ENCODE results near the gene CDYL.
A peak's percentile ranks its signal among the peaks of the same experiment; 100 is the strongest.

Gene CDYL

DNA sequence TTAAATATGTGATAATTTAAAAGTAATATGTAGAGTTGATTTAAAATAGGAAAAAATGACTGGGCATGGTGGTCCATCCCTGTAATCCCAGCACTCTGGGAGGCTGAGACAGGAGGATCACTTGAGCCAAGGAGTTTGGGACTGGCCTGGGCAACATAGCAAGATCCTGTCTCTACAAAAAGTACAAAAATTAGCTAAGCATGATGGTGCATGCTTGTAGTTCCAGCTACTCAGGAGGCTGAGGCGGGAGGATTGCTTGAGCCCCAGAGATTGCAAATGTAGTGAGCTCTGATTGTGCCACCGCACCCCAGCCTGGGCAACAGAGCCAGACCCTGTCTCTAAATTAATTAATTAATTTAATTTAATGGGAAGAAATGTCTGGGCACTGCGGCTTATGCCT is 44.2 kb upstream of the CDYL start:
- no peak for DNase-seq (ENCODE audit: low read depth)
- TF ChIP-seq, protein P1, sequence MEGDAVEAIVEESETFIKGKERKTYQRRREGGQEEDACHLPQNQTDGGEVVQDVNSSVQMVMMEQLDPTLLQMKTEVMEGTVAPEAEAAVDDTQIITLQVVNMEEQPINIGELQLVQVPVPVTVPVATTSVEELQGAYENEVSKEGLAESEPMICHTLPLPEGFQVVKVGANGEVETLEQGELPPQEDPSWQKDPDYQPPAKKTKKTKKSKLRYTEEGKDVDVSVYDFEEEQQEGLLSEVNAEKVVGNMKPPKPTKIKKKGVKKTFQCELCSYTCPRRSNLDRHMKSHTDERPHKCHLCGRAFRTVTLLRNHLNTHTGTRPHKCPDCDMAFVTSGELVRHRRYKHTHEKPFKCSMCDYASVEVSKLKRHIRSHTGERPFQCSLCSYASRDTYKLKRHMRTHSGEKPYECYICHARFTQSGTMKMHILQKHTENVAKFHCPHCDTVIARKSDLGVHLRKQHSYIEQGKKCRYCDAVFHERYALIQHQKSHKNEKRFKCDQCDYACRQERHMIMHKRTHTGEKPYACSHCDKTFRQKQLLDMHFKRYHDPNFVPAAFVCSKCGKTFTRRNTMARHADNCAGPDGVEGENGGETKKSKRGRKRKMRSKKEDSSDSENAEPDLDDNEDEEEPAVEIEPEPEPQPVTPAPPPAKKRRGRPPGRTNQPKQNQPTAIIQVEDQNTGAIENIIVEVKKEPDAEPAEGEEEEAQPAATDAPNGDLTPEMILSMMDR (IDR thresholded peaks at IDR 0.05; ENCODE audit: low read depth, low read length, missing control alignments), result no peak
- in situ Hi-C loops (cut with HindIII; ENCODE audit: low sequenced_read_pairs), result no loop called here
- H3K4me3 ChIP-seq (ENCODE audit: low read depth, low read length), result no peak overlapping the region

DNA sequence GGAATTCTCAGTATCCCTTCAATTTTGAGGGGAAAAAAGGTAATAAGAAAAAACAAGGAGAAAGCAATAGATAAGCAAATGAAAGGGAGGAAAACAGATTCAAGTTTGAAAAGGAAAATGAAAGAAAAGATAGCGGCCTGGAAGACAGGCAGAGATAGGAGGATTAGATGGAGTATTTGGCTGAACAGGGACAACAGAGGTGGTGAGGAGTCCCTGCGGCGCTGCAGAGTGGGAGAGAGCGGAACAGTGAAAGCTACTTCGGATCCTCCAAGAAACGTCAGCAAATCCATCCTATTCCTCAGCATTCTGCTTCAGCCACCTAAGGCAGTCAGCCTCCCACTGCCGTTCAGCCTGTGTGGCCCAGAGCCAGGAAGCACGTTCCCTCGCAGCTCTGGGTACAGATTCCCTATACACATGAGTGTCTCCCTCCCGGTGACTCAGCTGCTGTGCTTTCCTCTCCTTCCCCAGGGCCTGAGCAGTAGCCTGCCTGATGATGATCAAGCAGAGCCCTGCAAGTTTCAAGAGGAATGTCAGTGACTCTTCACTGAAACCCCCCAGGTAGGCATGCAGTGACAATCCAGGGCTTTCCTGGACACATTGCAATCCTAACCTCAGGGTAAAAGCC is 43.4 kb upstream of the CDYL start:
- TF ChIP-seq, protein P1 (IDR thresholded peaks at IDR 0.05; ENCODE audit: low read depth, low read length, missing control alignments), result no peak
- peak; percentile 59 for DNase-seq (ENCODE audit: low read depth)
- in situ Hi-C loops (cut with HindIII; ENCODE audit: low sequenced_read_pairs), result no loop called here
- H3K4me3 ChIP-seq (ENCODE audit: low read depth, low read length), result peak overlapping the region; percentile 13

GRCh38 chr6:4736371-4736873 is 39.8 kb upstream of the CDYL start:
- no peak overlapping the region for H3K4me3 ChIP-seq (ENCODE audit: low read depth, low read length)
- in situ Hi-C loops (cut with HindIII; ENCODE audit: low sequenced_read_pairs), result no loop called here
- TF ChIP-seq, protein P1 (IDR thresholded peaks at IDR 0.05; ENCODE audit: low read depth, low read length, missing control alignments), result no peak
- DNase-seq (ENCODE audit: low read depth), result no peak

DNA sequence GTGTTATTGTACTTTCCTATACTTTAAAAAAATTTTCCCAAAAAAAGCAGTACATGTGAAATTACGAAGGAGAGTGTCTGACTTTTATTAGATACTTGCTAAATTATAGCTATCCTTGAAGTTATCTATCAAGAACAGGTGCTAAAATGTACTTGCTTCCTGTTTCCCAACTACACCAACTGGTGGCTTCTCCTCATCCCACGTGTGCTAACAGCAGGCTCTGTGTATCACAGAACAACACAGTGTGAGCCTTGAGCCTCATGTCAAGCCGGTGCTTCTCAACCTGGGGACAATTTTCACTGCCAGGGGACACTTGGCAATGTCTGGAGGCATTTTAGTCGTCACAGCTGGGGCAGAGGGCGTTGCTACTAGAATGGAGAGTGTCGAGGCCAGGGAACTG is 36.2 kb upstream of the CDYL start:
- no peak overlapping the region for H3K4me3 ChIP-seq (ENCODE audit: low read depth, low read length)
- DNase-seq (ENCODE audit: low read depth), result no peak
- in situ Hi-C loops (cut with HindIII; ENCODE audit: low sequenced_read_pairs), result no loop called here
- TF ChIP-seq, protein P1 (IDR thresholded peaks at IDR 0.05; ENCODE audit: low read depth, low read length, missing control alignments), result no peak

GRCh38 chr6:4743062-4743461 is 33.1 kb upstream of the CDYL start:
- DNase-seq (ENCODE audit: low read depth), result no peak
- H3K4me3 ChIP-seq (ENCODE audit: low read depth, low read length), result no peak overlapping the region
- in situ Hi-C loops (cut with HindIII; ENCODE audit: low sequenced_read_pairs), result no loop called here
- TF ChIP-seq, protein P1 (IDR thresholded peaks at IDR 0.05; ENCODE audit: low read depth, low read length, missing control alignments), result no peak

DNA sequence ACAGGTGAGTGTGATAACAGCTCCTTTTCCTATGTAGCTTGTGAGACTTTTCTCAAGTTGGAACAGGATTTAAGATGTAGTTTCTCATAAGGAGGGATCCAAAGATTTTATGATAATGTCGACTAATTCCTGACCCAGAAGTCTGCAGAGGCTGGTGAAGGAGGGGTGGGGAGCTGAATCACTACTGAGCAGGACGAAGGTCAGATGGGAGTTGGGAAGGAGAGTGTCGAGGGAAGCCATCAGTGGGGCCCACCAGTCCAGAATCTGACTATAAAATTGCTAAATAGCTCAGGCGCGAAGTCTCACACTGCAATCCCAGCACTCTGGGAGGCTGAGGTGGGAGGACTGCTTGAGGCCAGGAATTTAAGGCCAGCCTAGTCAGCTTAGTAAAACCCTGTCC is 32.3 kb upstream of the CDYL start:
- TF ChIP-seq, protein P1 (IDR thresholded peaks at IDR 0.05; ENCODE audit: low read depth, low read length, missing control alignments), result no peak
- no peak overlapping the region for H3K4me3 ChIP-seq (ENCODE audit: low read depth, low read length)
- DNase-seq (ENCODE audit: low read depth), result no peak
- in situ Hi-C loops (cut with HindIII; ENCODE audit: low sequenced_read_pairs), result no loop called here

Data from astrocyte of the cerebellum (primary cell).